GM21786 (cell line): Measurements from ENCODE around the gene USP12.
A peak's percentile ranks its signal among the peaks of the same experiment; 100 is the strongest.
"Not testable (repeated sequence)": the region's sequence is repeated elsewhere in the genome, so short reads cannot be mapped to it uniquely, and the experiment has no call there.

ENCODE experiments used
- ATAC-seq: cut with Tn5 transposase; IDR thresholded peaks from one replicate; pipeline ENCODE4 v1.9.1; 2021; ENCODE audit not compliant: unreplicated experiment

Gene USP12, protein sequence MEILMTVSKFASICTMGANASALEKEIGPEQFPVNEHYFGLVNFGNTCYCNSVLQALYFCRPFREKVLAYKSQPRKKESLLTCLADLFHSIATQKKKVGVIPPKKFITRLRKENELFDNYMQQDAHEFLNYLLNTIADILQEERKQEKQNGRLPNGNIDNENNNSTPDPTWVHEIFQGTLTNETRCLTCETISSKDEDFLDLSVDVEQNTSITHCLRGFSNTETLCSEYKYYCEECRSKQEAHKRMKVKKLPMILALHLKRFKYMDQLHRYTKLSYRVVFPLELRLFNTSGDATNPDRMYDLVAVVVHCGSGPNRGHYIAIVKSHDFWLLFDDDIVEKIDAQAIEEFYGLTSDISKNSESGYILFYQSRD

DNA sequence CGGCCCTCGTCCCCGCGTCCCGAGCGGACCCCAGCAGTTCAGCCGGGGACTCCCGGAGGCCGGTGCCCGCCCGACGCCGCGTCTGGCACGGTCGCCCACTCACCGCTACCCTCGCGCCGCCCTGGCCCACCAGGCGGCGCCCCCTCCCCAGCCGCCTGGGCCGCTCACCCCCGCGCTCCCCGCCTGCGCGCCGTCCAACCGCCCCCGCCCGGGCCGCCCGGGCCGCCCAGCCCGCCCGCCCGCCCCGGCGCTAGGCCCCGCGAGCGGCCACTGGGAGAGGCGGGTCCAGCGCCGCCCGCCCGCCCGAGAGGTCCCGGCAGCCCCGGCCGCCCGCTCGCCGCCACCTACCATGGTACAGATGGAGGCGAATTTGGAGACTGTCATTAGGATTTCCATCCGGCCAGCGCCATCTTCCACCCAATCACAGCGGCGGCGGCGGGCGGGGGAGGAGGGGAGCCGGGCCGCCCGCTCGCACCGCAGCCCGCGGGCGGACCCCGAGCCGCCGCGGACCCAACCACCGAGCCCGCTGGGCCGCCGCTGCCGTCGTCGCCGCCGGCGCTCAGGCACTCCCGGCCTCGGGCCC is at the start of gene USP12:
Gene USP12 (minus strand): TSS at position 568 of the 583 bp plus-strand sequence. CDS start 172 bp downstream, at position 396.
- peak; percentile 3 for ATAC-seq

DNA sequence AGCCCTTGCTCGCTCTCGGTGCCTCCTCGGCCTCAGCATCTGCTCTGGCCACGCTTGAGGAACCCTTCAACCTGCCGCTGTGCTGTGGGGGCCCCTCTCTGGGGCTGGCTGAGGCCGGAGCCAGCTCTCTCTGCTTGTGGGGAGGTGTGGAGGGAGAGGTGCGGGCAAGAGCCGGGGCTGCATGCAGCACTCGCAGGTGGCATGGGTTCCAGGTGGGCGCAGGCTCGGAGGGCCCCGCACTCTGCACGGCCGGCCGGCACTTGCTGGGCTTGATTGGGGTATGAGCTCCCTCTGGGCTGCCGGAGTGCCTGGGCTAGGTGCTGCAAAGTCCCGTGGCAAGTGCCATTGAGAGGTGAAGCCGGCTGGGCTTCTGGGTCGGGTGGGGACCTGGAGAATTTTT is 48.0 kb upstream of the USP12 start:
- ATAC-seq = no peak

DNA sequence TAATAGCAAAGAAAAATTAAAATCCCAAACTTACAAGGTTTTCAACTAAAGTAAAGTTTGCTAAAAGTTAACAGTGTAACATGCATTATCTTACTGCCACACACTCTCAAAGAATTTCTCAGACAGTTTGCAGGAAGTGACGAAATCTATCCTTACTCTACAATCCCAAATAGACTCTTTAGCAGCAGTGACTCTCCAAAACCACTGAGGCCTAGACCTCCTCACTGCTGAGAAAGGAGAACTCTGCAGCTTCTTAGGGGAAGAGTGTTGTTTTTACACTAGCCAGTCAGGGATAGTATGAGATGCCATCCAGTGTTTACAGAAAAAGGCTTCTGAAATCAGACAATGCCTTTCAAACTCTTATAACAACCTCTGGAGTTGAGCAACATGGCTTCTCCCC is 47.2 kb upstream of the USP12 start:
- not testable (repeated sequence) for ATAC-seq

DNA sequence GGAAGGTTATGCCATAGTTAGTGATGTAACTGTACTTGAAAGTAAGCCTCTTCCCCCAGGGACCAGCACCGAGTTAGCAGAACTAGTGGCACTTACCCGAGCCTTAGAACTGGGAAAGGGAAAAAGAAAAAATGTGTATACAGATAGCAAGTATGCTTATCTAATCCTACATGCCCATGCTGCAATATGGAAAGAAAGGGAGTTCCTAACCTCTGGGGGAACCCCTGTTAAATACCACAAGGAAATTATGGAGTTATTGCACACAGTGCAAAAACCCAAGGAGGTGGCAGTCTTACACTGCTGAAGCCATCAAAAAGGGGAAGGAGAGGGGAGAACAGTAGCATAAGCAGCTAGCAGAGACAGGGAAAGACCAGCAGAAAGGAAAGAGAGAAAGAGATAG is 46.2 kb upstream of the USP12 start:
- not testable (repeated sequence) for ATAC-seq

DNA sequence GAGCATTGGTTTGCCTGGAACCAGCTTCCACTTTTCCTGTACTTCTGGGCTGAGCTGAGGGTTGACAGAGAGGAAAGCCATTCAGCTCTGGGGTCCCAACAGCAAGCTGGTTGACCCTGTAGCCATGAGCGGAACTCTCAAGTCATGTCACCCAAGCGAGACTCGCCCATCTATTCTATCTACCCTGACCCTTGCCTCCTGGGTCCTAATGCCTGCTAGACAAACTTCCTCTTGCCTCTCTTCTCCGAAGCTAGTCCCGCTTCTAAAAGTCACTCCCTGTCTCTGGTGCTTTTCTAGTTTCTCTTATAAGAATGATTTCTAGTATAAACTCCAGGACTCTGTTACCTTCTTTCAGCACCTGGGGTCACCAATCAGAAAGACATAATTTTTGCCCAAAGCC is 41.8 kb upstream of the USP12 start:
- ATAC-seq = not testable (repeated sequence)

DNA sequence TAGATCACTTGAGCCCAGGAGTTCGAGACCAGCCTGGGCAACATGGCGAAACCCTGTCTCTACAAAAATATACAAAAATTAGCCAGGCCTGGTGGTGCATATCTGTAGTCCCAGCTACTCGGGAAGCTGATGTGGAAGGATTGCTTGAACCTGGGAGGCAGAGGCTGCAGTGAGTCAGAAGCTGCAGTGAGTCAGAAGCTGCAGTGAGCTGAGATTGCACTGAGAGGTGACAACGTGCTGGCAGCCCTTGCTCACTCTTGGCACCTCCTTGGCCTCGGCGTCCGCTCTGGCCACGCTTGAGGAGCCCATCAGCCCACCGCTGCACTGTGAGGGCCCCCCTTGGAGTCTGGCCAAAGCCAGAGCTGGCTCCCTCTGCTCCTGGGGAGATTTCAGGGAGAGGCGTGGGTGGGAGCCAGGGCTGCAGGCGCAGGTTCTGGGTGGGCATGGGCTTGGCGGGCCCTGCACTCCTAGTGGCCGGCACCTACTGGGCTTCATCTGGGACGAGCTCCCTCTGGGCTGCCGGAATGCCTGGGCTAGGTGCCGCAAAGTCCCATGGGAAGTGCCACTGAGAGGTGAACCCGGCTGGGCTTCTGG is 40.3 kb upstream of the USP12 start:
- ATAC-seq = no peak

DNA sequence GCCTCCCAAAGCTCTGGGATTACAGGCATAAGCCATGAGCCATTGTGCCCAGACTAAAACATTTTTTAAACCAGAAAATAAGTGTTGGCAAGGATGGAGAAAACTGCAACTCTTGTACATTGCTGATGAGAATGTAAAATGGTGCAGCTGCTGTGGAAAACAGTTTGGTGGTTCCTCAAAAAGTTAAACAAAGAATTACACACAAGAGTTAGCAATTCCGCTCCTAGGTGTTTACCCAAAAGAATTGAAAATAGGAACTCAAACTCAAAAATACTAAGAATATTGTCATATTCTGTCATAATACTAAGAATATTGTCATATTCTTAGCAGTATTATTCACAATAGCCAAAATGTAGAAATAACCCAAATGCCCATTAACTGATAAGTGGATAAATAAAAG is 39.7 kb upstream of the USP12 start:
- ATAC-seq = no peak

DNA sequence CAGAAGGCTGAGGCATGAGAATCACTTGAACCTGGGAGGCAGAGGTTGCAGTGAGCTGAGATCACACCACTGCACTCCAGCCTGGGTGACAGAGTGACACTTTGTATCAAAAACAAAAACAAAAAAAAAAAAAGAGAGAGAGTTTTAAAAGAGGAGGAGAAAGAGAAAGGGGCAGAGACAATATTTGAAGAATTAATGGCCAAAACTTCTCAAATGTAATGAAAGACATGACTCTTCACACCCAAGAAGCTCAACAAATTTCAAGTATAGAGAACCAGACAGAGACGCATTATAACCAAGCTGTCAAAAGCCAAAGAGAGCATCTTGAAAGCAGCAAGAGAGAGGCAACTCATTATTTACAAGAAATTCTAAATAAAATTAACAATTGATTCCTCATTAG is 36.9 kb upstream of the USP12 start:
- no peak for ATAC-seq

DNA sequence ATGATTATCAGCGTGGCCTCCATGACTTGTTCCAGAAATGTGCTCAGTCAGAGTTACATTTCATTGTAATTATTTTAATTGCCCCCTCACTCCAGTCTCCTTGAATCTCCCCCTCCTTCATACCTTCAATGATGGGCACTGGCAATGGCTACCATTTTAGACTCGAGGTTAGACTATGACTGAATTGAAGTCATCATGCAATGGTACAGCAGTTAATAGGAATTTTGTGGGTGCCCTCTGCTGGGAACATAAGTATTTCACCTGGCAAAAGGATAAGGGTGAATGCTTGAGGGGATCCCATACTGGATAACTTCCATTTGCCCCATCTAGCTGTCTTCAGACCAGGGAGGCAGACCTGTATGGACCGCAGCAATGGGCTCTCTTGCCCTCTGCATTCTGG is 32.2 kb upstream of the USP12 start:
- no peak for ATAC-seq

DNA sequence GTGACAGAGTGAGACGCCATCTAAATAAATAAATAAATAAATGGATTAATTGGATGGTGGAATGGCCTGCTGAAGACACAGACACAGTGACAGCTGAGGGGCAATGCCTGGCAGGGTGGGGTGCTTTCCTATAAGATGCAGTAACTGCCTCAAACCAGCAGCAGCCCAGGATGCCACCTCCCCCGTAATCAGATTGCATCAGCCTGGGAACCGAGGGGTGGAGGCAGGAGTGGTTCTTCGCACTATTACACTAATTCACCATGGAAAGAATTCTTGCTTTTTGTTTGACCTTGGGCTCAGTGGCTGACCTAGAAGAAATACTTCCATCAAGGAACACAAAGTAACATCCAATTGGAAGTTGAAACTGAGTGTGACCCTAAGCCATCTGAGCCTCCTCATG is 31.6 kb upstream of the USP12 start:
- ATAC-seq = no peak

DNA sequence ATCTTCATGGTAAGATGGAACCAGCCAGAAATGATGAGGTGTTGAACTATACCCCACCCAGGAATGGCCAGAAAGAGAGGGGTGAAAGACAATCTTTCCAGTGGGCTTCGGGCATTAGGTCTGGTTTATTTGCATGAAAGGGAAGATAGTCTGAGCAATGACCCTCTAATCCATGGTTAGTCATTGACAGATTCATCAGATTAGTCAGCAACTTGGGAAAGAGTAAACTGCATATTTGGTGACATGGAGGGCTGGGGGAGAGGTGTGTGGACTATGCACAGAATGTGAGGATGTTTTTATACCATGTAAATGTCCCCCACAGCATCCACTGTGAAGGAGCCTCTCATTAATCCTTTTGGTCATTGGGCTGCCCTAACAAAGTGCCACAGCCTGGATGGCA is 30.1 kb upstream of the USP12 start:
- no peak for ATAC-seq

DNA sequence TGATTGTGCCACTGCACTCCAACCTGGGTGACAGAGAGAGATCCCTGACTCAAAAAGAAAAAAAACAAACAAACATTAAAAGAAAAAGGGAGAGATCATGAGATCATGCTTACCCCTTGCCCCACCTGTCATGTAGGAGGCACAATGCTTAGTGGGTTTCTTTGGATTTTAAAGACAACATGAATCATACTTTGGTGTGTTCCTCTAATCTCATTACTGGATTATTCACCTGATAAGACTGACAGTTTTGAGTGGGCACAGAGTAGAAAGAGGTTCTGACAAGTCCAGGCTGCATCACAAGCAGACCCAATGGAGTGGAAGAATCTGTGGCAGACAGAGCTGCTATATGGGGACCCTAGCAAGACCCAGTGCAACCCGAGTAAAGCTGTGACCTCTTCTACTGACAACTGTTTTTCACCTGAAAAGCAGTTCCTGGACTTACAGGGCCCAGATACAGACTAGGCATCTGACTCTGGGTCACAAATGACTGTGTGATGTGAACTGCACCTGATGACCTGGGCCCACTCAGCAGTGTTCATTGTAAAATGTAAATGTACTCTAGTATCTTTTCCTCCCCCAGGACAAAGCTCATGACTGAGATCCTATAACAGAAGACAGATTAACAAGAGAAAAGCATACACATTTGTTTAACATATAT is 28.9 kb upstream of the USP12 start:
- no peak for ATAC-seq

DNA sequence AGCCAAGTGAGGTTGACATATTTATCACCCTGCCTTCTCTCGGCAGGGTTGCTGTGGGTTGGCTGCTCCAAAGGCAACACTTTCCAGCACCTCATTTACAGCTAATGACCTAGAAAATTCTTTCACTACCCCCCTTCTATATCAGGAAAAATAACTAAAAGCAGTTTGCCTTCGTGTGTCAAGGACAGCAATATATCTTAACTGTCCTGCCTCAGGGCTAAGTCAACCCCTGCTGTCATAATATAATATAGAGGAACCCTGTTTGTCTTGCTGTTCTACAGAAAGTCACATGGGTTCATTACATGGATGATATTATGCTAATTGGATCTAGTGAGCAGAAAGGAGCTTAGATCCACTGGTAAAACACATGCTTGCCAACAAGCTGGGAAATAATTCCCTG is 28.1 kb upstream of the USP12 start:
- ATAC-seq = no peak

DNA sequence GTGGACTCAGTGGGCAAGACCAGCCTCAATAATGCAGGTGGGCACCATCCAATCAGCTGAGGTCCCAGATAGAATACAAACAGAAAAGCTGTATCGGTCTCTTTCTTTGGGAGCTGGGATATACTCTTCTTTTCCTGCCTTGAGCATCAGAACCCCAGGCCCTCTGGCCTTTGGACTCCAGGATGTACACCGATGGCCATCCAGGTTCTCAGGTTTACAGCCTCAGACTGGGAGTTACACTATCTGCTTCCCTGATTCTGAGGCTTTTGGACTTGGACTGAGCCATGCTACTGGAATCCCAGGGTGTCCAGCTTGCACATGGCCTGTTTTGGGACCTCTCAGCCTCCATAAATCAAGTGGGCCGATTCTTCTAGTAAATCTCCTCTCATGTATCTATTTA is 27.6 kb upstream of the USP12 start:
- ATAC-seq = no peak

DNA sequence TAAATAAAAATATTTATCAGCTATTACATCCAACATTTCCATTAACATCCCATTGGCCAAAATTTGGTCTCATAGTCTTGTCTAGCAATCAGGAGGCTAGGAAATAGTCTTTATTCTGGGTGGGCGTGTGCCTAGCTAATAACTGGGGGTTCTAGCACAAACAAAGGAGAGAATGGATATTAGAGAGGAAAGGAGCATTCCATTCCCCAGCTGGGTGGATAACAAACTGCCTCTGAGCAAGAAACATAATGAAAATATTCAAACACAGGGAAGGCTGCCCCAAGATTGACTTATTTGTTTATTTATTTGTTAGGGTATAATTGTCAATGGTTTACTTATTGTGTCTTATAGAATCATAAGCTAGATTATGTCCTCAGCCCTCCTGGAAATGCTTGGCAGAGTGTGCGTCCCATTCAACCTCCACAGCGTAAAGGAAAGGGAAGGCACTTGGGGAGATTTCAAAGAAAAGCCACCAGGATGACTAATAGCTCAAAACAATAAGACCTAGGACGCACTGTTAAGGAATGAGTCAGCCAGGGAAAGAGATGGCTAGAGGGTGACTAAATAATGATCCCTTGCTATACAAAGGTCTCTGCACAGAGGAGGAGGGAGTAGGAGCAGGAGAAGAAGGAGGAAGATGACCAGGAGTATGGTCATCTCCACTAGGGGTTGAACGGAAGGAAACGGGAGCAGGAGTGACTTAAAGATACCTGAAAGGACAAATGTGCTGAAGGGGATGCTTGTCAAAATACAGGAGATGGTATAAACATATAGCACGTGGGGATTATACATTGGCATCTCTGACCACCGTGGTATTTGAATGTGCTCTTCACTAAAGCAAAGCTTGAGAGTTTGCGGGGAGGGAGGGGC is 23.5 kb upstream of the USP12 start:
- no peak for ATAC-seq

DNA sequence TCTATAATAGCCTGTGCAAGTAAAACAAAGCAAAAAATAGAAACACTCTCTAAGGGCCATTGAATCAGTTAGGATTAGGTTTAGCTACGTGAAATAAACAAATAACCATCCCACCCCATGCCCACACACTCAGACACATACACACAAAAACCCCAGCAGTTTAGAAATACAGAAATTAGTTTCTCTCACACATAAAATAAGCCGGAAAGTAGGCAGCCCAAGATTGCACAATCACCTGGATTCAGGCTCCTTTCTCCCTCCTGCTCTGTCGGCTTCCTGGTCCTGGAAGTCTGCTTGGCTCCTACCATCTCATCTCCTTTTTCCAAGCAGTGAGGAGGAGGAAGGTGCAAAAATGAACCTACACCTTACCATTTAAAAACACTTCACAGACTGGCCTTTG is 22.6 kb upstream of the USP12 start:
- no peak for ATAC-seq

DNA sequence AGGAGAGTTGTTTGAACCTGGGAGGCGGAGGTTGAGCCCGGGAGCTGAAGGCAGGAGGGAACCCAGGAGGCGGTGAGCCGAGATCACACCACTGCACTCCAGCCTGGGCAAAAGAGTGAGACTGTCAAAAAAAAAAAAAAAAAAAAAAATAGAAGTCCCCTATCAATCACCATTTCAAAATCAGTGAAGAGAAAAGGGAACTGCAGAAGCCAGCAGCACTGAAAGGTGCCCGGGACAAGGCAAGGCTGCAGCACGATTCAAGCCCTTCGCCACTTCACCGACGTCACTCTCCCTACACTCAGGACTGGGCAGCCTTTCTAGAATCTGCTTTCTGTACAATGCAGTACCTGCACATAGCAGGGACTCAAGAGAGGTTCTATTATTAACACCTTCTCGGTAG is 21.9 kb upstream of the USP12 start:
- ATAC-seq = no peak

DNA sequence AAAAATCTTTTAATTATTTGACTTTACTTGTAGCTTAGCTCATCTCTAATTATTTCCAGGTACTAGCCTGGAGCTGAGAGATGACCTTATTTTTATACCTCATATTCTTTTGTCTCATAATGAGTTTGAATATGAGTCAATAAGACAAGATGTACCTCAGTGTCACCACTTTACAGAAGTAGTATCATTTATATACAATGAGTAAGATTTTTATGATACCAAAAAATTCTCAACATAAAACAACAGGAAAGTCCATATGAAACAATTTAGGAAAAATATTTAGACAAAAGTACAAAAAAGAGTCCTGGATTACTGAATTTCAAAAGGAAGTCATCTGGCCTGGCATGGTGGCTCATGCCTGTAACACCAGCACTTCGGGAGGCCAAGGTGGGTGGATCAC is 21.4 kb upstream of the USP12 start:
- no peak for ATAC-seq

DNA sequence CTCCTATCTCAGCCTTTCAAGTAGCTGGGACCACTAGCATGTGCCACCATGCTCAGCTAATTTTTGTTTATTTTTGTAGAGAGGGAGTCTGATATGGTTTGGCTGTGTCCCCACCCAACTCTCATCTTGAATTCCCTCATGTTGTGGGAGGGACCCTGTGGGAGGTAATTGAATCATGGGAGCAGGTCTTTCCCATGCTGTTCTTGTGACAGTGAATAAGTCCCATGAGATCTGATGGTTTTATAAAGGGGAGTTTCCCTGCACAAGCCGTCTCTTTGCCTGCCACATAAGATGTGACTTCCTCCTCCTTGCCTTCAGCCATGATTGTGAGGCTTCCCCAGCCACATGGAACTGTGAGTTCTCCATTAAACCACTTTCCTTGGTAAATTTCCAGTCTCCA is 20.8 kb upstream of the USP12 start:
- ATAC-seq = not testable (repeated sequence)

DNA sequence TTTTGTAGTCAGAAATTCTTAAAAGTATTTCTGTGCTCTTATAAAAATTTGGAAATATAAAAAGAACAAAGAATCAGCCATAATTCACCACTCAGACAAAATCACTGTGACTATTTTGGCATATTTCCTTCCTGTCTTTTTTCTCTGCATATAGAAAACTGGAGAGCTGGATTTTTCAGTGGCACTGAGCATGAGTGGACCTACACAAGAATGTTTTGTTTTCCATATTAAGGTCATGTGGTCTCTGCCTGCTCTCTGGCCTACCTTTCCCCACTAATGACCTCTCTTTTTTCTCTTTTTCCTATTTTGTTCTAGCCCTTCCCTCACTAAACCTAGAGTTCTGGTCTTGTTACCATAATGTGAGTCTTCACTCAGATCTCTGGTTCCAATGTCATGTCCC is 17.6 kb upstream of the USP12 start:
- no peak for ATAC-seq

DNA sequence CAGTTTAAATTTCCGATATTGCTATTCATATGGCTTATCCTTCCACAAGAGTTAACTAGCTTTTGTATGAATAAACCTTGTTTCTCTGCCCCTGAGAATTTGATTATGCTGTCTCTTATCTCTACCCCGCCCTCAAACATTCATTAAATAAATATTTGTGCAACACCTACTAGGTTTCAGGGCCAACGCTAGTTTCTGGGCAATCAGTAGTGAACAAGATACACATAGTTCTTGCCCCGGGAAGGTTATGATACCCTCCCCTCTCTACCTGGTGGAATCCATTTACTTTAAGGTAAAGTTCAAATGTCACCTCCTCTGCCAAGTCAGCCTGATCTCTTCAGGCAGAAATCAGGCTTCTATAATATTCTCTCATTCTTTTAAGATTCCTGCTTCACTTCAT is 16.6 kb upstream of the USP12 start:
- ATAC-seq = no peak
